RPMI7951 (cell line): ENCODE measurements around the gene MOGAT3. TPM values are rescaled to one million over a fixed set of nuclear protein-coding genes. Genes with fewer than 3 reads are reported as not detected.

ENCODE experiments used
- DNase-seq: peaks from one replicate; pipeline ENCODE4 v3.0.0-alpha.2; 2012; ENCODE audit warnings: low read depth
- total RNA-seq: library from RNA; depleted of rRNA; stranded (reverse); fragments of >200 nt; shearing (Covaris generic); gene quantifications from 2 replicates; pipeline ENCODE4 v1.2.3, GENCODE V29; 2014; rRNA removed

Gene MOGAT3
- total RNA-seq, 1 experiment from 2014 or later: not detected

- no peak for DNase-seq
These were observed 39.9 kb downstream of the MOGAT3 start for GRCh38 chr7:101160910-101161309.

GRCh38 chr7:101159696-101160674 lies 40.9 kb downstream of the MOGAT3 start:
- DNase-seq: no peak

DNA sequence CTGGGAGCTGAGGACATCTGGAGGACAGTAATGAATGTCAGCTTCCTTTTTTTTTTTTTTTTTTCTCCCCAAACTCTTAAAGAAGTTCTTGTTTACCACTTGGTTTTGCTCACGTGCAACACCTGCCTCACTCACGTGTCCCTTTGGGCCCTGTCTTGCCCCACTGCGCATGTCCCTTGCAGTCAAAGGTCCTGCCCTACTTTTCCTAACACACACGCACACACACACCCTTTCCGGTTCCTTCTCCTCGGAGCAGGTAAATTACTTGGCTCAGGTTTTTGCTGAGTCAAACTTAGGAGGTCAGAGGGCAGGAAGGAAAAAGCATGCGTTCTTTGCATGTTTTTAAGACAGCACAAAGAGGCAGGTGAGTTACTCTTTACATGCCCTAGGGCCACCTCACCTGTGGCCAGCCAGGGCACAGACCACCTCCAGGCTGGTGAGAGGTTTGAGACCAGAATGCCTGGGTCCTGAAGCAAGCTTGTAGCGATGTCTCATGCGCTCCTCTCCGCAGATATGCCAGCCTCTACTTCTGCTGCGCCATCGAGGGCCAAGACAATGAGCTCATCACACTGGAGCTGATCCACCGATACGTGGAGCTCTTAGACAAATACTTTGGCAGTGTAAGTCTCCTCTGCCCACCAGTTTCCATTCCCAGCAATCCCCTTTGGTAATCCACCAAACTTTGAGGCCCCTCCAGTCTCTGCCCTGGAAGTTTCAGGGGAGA lies 43.8 kb downstream of the MOGAT3 start:
- DNase-seq: no peak

DNA sequence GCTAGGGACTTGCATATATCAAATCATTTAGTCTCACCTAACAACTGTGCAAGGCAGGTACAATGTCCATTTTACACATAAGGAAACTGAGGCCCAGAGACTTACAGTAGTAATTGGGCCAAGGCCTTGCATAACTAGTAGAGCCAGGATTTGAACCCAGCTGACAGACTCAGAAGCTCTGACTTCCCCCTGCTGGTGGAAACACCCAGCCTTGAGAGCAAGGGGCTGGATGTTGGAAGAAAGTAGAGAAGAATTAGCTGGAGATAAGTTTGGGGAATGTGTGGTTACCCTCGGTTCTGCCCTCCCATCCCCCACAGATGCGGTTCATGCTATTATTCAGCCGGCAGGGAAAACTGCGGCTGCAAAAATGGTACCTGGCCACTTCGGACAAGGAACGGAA lies 44.6 kb downstream of the MOGAT3 start:
- DNase-seq: no peak

GRCh38 chr7:101155303-101155702 lies 45.5 kb downstream of the MOGAT3 start:
- no peak for DNase-seq

- DNase-seq: no peak
These were observed 46.1 kb downstream of the MOGAT3 start for GRCh38 chr7:101154693-101155102.

DNA sequence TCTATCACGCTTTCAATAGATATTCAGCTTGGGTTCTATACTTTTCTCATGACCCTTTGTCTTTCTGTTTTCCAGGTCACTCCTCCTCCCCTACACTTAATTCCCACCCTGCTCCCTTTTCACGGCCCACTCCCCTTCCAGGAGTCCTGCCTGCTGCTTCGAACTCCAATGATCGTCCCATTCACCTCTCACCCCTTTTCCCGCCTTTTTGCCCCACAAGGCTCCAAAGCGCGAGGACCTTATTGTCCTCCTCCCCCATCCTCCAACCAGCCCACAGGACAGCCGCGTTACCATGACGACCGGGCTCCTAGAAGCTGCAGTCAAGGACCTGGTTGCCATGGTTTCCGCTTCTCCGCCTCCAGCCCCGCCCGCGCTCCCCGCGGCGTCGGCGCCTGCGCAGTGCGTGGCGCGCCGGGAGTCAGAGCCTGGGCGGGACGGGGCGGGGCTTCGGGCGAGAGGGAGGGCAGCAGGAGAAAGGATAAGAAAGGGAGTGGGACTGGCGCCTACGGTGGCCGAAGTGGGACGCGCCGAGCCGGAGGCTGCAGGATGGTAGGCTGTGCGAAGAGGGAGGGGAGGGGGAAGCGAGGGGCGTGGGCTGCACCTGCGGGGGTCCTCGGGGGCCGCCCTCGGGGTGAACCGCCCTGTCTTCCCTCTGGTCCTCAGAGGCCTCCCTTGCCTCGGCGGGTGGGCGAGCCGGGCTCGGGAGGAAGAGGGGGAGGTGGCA lies 46.7 kb downstream of the MOGAT3 start, which contains the start of gene AP1S1:
Gene AP1S1 (plus strand): TSS at position 508 of the 724 bp plus-strand sequence. CDS start 39 bp downstream, at position 547.
- DNase-seq: peak; percentile 93

- DNase-seq: no peak
These were observed 48.8 kb downstream of the MOGAT3 start for GRCh38 chr7:101151908-101152651.

Other genes with a start within 250 kb of the MOGAT3 start
- gene MUC12, start 231.5 kb downstream of the MOGAT3 start, total RNA-seq: 0.72 and 5.6 TPM in 2 replicates
- not detected in 2 replicates for gene MUC17, start 181.0 kb downstream of the MOGAT3 start, total RNA-seq
- gene TRIM56, start 115.6 kb downstream of the MOGAT3 start, total RNA-seq: 4.7 and 5.0 TPM in 2 replicates
- 221 and 238 TPM in 2 replicates for gene SERPINE1, start 73.9 kb downstream of the MOGAT3 start, total RNA-seq
- gene AP1S1, start 46.6 kb downstream of the MOGAT3 start, total RNA-seq: 135 and 162 TPM in 2 replicates
- gene VGF, start 35.5 kb downstream of the MOGAT3 start, total RNA-seq: 0.12 and 0.59 TPM in 2 replicates
- not detected in 2 replicates for gene NAT16, start 20.7 kb downstream of the MOGAT3 start, total RNA-seq
- gene PLOD3, start 16.5 kb upstream of the MOGAT3 start, total RNA-seq: 141 and 167 TPM in 2 replicates
- 121 and 160 TPM in 2 replicates for gene ZNHIT1, start 17.1 kb upstream of the MOGAT3 start, total RNA-seq
- 0.36 and 0.49 TPM in 2 replicates for gene CLDN15, start 36.8 kb upstream of the MOGAT3 start, total RNA-seq
- 239 and 343 TPM in 2 replicates for gene FIS1, start 44.0 kb upstream of the MOGAT3 start, total RNA-seq
- 58.2 and 62.0 TPM in 2 replicates for gene IFT22, start 120.8 kb upstream of the MOGAT3 start, total RNA-seq
- gene COL26A1, start 161.8 kb upstream of the MOGAT3 start, total RNA-seq: 0.29 and 0.60 TPM in 2 replicates